Testis (tissue), 5 donors: ENCODE results near the gene CHCHD3. TPM values are rescaled to one million over a fixed set of nuclear protein-coding genes. Genes with fewer than 3 reads are reported as not detected.

Experiments
- DNase-seq: peaks from one replicate; pipeline ENCODE4 v3.0.0-alpha.2; 2019
- H3K27ac ChIP-seq, 2 donors: fragments of 200-600 bp; sonication (generic); one replicate each; pipeline ENCODE4 v1.5.1; 2019
- H3K27me3 ChIP-seq: fragments of 200-600 bp; sonication (generic); one replicate; pipeline ENCODE4 v1.5.1; 2019
- H3K36me3 ChIP-seq: fragments of 200-600 bp; sonication (generic); one replicate; pipeline ENCODE4 v1.5.1; 2017; ENCODE audit warnings: low read depth; ENCODE audit errors: missing control alignments
- H3K4me1 ChIP-seq: fragments of 200-600 bp; sonication (generic); one replicate; pipeline ENCODE4 v1.5.1; 2019
- H3K4me3 ChIP-seq, 2 donors: fragments of 200-600 bp; sonication (generic); one replicate each; pipeline ENCODE4 v1.5.1; 2017 to 2019
- H3K9me3 ChIP-seq: fragments of 200-600 bp; sonication (generic); one replicate; pipeline ENCODE4 v1.5.1; 2017
- POLR2A ChIP-seq: fragments of 450-650 bp; IDR thresholded peaks from one replicate; pipeline ENCODE4 v1.6.1; 2017; ENCODE audit warnings: antibody characterized with exemption, mild to moderate bottlenecking, moderate library complexity
- WGBS, 2 donors: methylation state at CpG; one replicate each; pipeline ENCODE4 v1.1.5; 2018; 5-methylcytosine and 5-hydroxymethylcytosine counted together
- intact Hi-C: fragments of 100-400 bp; cut with DNase I; formaldehyde crosslinking; loops from one replicate; pipeline ENCODE4 v1.15.1; 2023; ENCODE audit warnings: low total_unique reads
- long read RNA-seq, 2 donors: transcript quantifications; one replicate each; lab custom pipeline, GENCODE V29; 2026
- polyA plus RNA-seq: library from polyadenylated mRNA; stranded (reverse); fragments of 350-450 nt; fragmentation: Illumina TruSeq; extraction: RNeasy Lipid Tissue Mini Kit (QIAGEN cat#74804); gene quantifications from one replicate; pipeline ENCODE4 v1.2.3, GENCODE V29; 2014; ENCODE audit warnings: low read depth, low replicate concordance; ENCODE audit not compliant: insufficient read depth
- total RNA-seq, 2 donors: library from RNA; depleted of rRNA; stranded (reverse); fragments of >200 nt; gene quantifications; one replicate each; pipeline ENCODE4 v1.2.3, GENCODE V29; 2016
- TF ChIP-seq, protein P1 (sequence below), 3 experiments: fragments of 450-650 bp in 2 of 3; fragments of 200-600 bp in 1 of 3; sonication (generic) in 1 of 3; IDR thresholded peaks; one replicate each; pipeline ENCODE4 v1.5.1; 2016 to 2019; ENCODE audit warnings: antibody characterized with exemption in 3 of 3, mild to moderate bottlenecking in 2 of 3, moderate library complexity in 1 of 3

Gene CHCHD3
- total RNA-seq = 10 to 100 TPM; 47.9 to 53.0 TPM
- polyA plus RNA-seq = 44.0 TPM
- long read RNA-seq, donor 1, transcript CHCHD3-201 (8 exons, 1,598 nt) = major isoform, 29 of 42 reads
- long read RNA-seq, donor 1, partial matches to known transcripts = 13 of 42 reads
- long read RNA-seq, donor 1, other reads (novel, unspliced or antisense) = 0 of 42 reads
- long read RNA-seq, donor 2, transcript CHCHD3-201 (8 exons, 1,598 nt) = major isoform, 18 of 27 reads
- long read RNA-seq, donor 2, partial matches to known transcripts = 9 of 27 reads
- long read RNA-seq, donor 2, other reads (novel, unspliced or antisense) = 0 of 27 reads

DNA sequence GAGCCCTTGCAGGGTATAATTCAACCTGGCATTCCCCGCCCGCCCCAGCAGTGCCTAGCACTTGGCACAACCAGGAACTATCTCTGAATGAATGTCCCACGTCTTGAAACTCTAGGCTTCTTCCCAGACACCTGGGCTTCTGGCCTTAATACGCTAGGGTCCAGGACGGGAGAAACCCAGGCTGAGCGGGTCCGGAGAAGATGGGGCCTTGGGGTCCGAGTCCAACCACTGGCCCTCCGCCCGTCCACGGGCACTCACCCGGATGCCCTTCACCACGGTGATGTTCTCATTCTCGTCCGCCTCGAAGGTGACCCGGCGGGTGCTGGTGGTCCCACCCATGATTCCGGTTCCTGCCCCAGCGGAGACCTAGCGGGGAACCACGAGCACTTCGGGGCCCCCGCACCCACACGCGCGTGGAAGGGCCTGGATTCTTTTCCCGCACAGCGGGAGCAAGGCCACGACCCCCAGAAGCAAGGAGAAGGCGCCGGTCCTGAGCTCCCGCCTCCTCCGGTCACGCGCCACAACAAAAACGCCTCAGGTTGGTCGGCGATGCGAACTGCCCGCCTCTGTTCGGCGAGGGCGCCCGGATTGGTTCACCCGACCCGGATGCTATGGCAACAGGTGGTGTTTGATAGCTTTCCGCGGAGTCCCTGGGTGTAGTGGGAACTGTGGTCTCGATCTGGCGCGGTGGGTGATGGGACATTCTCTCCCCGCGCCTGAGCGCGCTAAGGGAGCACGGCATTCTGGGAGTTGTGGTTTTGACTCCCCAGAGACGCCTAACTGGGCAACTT, at the start of gene CHCHD3:
TSS of gene CHCHD3 (minus strand) at position 492 of the 791 bp plus-strand sequence. CDS start at position 339, 153 bp downstream.
- Histone ChIP-seq H3K4me3 (peak within 1 kb of the TSS; percentile 81 to 87), H3K9me3 (no peaks in the 10 kb centered on the region), H3K4me1 (peaks cover 4% of the 10 kb centered on the region), H3K36me3 (no peaks in the 10 kb centered on the region), H3K27me3 (no peaks in the 10 kb centered on the region), H3K27ac (peak within 1 kb of the TSS; percentile 77 to 81)
- DNase-seq = peak; percentile 100
- intact Hi-C loops = no loop called here
- WGBS, 2 donors = 0% methylated on average over 21 to 58 of the region's 58 CpGs
- TF ChIP-seq POLR2A = no peak
- TF ChIP-seq, protein P1, sequence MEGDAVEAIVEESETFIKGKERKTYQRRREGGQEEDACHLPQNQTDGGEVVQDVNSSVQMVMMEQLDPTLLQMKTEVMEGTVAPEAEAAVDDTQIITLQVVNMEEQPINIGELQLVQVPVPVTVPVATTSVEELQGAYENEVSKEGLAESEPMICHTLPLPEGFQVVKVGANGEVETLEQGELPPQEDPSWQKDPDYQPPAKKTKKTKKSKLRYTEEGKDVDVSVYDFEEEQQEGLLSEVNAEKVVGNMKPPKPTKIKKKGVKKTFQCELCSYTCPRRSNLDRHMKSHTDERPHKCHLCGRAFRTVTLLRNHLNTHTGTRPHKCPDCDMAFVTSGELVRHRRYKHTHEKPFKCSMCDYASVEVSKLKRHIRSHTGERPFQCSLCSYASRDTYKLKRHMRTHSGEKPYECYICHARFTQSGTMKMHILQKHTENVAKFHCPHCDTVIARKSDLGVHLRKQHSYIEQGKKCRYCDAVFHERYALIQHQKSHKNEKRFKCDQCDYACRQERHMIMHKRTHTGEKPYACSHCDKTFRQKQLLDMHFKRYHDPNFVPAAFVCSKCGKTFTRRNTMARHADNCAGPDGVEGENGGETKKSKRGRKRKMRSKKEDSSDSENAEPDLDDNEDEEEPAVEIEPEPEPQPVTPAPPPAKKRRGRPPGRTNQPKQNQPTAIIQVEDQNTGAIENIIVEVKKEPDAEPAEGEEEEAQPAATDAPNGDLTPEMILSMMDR (IDR thresholded peaks at IDR 0.05) = no peak

DNA sequence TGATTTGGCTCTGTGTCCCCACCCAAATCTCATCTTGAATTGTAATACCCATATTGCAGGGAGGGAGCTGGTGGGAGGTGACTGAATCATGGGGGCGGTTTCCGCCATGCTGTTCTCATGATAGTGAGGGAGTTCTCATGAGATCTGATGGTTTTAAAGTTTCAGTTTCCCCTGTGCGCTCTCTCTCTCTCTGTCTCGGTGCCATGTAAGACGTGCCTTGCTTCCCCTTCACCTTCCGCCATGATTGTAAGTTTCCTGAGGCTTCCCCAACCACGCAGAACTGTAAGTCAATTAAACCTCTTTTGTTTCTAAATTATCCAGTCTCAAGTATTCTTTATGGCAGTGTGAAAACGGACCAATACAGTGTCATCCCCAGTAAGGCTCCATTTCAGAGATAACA, 48.3 kb upstream of the CHCHD3 start:
- Histone ChIP-seq H3K27ac (no peak overlapping the region), H3K4me1 (no peaks in the 10 kb centered on the region), H3K4me3 (no peak overlapping the region), H3K9me3 (no peaks in the 10 kb centered on the region), H3K27me3 (no peaks in the 10 kb centered on the region), H3K36me3 (no peaks in the 10 kb centered on the region)
- no peak for DNase-seq
- WGBS, 2 donors = 89 to 94% methylated on average over 8 of the region's 8 CpGs
- intact Hi-C loops = no loop called here
- TF ChIP-seq, protein P1 (IDR thresholded peaks at IDR 0.05) = no peak
- no peak for TF ChIP-seq POLR2A

DNA sequence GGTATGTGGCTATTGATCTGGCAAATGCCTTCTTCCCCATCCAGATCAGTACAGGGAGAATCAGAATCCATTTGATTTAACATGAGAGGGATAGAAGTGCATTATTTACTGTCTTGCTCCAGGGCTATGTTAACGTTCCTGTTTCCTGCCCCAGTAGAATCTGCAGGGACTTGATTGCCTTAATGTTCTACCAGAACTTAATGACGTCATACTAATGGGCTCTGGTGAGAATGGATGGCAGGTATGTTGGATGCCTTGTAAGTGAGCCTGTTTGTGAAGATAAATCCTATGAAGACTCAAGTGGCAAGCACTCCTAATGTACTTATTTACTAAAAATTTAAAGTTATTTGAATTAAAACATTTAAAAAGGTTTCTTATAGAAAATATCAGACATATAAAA, 44.5 kb upstream of the CHCHD3 start:
- DNase-seq = no peak
- Histone ChIP-seq H3K27ac (no peak overlapping the region), H3K27me3 (no peaks in the 10 kb centered on the region), H3K36me3 (no peaks in the 10 kb centered on the region), H3K9me3 (no peaks in the 10 kb centered on the region), H3K4me1 (no peaks in the 10 kb centered on the region), H3K4me3 (no peak overlapping the region)
- TF ChIP-seq, protein P1 (IDR thresholded peaks at IDR 0.05) = no peak
- TF ChIP-seq POLR2A = no peak
- intact Hi-C loops = no loop called here
- whole genome bisulfite sequencing, 2 donors = 26 to 72% methylated on average over 2 of the region's 2 CpGs

DNA sequence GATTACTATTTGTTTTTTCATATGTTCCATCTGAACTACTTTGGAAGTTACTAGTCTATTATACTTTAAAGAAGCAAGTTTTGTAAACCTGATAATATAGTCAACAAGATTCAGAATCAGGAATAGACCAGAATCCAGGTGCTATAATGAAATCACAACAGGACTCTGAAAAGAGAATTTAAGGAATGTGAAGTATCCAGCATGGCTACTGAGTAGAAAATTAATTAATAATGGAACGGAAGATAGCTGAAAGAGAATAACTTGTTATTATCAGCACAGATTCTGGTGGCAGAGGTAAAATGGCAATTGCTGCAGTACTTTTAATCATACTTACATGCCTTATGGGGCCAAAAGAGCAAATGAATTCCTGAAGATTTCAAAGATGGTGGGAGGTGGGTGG, 43.1 kb upstream of the CHCHD3 start:
- TF ChIP-seq POLR2A = no peak
- TF ChIP-seq, protein P1 (IDR thresholded peaks at IDR 0.05) = no peak
- Histone ChIP-seq H3K36me3 (no peaks in the 10 kb centered on the region), H3K27me3 (no peaks in the 10 kb centered on the region), H3K9me3 (no peaks in the 10 kb centered on the region), H3K27ac (no peak overlapping the region), H3K4me3 (no peak overlapping the region), H3K4me1 (no peaks in the 10 kb centered on the region)
- intact Hi-C loops = no loop called here
- DNase-seq = no peak
- 0% methylated on average over 1 of the region's 1 CpG; no CpG with 5 or more reads in 1 of the 2 donors for WGBS, 2 donors
